LNCAP (cell line): ENCODE measurements around the gene SEMA5B.

ENCODE experiments used
- TF ChIP-seq, protein P1 (sequence below): fragments of 450-650 bp; IDR thresholded peaks from 2 replicates; pipeline ENCODE4 v1.5.1; 2017; ENCODE audit warnings: mild to moderate bottlenecking

The SEMA5B gene

GRCh38 chr3:123027292-123028232 lies at the start of gene SEMA5B:
Gene SEMA5B, minus strand, starts transcription at chr3:123027763. Its CDS starts 66,500 bp downstream, at chr3:122961263.
- TF ChIP-seq, protein P1, sequence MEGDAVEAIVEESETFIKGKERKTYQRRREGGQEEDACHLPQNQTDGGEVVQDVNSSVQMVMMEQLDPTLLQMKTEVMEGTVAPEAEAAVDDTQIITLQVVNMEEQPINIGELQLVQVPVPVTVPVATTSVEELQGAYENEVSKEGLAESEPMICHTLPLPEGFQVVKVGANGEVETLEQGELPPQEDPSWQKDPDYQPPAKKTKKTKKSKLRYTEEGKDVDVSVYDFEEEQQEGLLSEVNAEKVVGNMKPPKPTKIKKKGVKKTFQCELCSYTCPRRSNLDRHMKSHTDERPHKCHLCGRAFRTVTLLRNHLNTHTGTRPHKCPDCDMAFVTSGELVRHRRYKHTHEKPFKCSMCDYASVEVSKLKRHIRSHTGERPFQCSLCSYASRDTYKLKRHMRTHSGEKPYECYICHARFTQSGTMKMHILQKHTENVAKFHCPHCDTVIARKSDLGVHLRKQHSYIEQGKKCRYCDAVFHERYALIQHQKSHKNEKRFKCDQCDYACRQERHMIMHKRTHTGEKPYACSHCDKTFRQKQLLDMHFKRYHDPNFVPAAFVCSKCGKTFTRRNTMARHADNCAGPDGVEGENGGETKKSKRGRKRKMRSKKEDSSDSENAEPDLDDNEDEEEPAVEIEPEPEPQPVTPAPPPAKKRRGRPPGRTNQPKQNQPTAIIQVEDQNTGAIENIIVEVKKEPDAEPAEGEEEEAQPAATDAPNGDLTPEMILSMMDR = peak; percentile 66

DNA sequence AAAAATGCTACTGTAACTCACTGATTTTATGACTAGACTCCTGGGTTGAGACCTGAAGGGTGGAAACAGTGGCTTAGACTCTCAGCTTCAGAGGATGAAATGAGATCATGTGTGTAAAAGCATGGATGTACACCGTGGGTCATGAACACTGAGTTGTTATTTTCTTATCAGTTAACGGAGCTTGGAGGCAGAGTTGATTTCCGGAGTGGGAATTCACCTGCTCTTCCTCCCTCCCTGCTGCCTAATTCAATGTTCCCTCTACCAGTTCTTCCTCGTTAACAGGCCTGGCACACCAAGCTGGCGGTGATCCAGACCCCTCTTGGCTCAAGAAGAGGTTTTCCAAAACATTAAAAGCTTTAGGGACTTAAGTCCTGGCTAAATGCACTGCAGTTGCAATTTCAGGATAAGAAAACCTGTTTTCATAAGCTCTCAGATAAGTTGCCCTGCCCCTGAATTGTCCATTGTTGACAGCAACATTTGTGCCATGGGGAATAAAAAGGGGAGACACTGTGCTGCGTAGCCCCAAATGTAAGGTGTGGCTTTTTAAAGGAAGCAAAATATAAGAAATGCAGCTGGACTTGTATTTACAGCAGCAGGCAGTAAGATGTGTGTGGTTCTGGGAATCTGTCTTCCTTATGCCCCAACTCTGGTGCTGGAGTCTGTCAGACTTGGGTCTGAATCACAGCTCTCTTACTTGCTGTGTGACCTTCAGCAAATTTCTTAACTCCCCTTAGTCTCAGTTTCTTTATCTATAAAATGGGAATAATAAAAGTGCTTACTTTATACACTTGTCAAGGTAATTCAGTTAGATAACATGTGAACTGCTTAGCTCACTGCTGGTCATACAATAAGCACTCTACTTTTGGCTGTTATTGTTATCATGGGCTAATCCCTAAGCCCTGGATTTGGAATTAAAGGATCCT lies 49.2 kb upstream of the SEMA5B start:
- TF ChIP-seq, protein P1 = no peak

DNA sequence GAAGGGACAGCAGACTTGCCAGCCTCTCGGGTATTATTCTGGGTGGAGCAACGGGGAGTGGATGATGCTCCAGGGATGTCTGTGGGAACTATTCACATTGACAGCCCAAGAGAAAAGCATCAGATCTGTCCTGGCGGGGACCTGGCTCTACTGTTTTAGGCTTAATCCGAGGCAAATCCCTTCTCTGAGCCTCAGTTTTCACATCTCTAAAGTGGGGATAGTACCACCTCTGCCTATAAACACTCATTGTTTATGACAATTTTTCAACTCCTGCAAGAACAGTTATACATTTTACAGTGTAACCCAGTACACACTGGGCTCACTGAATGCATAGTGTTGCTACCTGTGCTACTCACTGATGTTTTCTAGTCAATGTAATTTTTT lies 48.5 kb upstream of the SEMA5B start:
- TF ChIP-seq, protein P1 = no peak

DNA sequence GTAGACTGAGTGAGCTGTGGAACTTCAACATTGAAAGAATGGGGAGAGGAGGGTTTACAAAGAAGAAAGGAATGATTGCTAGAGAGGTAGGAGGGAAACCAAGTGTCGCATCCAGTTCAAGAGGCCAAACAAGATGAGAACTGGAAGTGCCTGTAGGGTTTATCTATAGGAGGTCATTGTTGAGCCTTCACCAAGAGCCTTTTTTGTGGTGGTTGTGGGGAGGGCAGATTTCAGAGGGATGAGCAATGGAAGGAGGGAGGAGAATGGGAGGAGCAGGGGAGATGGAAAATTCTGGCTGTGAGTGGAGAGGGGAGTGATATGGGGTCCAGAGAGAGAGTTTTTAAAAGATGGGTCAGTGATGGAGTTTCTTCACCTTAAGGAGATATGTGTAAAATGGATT lies 47.8 kb upstream of the SEMA5B start:
- TF ChIP-seq, protein P1 = no peak

DNA sequence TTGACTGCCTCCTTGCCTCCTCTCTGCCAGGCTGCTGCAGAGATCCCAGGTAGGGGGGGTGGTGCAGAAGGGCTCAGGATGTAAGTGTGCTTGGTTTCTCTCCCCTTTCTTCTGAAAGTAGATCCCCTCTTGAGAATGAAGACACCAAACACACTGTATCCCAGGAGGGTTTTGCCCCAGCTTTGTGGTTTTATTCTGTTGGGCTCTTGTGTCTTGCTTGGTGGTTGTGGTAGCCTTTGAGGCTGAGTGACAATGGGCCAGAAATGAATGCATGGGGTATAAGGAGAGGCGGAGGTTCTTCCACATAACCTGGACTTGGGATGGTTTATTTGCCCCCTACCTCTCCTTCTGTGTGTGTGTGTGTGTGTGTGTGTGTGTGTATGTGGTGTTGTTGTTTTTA lies 45.0 kb upstream of the SEMA5B start:
- TF ChIP-seq, protein P1 = no peak

GRCh38 chr3:123072152-123072551 lies 44.6 kb upstream of the SEMA5B start:
- TF ChIP-seq, protein P1 = no peak

- TF ChIP-seq, protein P1 = no peak
These were observed 44.0 kb upstream of the SEMA5B start for GRCh38 chr3:123071581-123071980.
